MM.1S (cell line): ENCODE measurements around the gene MESD.

Experiments
- DNase-seq: peaks from one replicate; pipeline ENCODE4 v3.0.0-alpha.2; 2015
- H2AFZ ChIP-seq: fragments of 300-600 bp; sonication (generic); 2 replicates; pipeline ENCODE4 v1.6.0; 2016; ENCODE audit warnings: antibody characterized with exemption, low read length
- H3F3A ChIP-seq: fragments of 300-600 bp; sonication (generic); 2 replicates; pipeline ENCODE4 v1.6.1; 2016; ENCODE audit warnings: mild to moderate bottlenecking, antibody characterized with exemption, low read length, moderate library complexity, mixed read lengths; ENCODE audit not compliant: insufficient read depth
- H3K27ac ChIP-seq: fragments of 300-600 bp; sonication (generic); 2 replicates; pipeline ENCODE4 v1.5.1; 2016; ENCODE audit warnings: mild to moderate bottlenecking, low read length
- H3K27me3 ChIP-seq: fragments of 300-600 bp; sonication (generic); replicated peaks from 2 replicates; pipeline ENCODE4 v1.6.0; 2016; ENCODE audit warnings: low read length; ENCODE audit not compliant: insufficient read depth
- H3K36me3 ChIP-seq: fragments of 300-600 bp; sonication (generic); replicated peaks from 2 replicates; pipeline ENCODE4 v1.6.1; 2016; ENCODE audit warnings: mild to moderate bottlenecking, low read length, mixed read lengths; ENCODE audit not compliant: insufficient read depth
- H3K4me1 ChIP-seq: fragments of 300-600 bp; sonication (generic); 2 replicates; pipeline ENCODE4 v1.6.1; 2016; ENCODE audit warnings: low read length, mixed read lengths
- H3K4me2 ChIP-seq: fragments of 300-600 bp; sonication (generic); 2 replicates; pipeline ENCODE4 v1.6.0; 2016; ENCODE audit warnings: low read depth, low read length
- H3K4me3 ChIP-seq: fragments of 300-600 bp; sonication (generic); 2 replicates; pipeline ENCODE4 v1.5.1; 2016; ENCODE audit warnings: low read length, mixed read lengths
- H3K79me2 ChIP-seq: fragments of 300-600 bp; sonication (generic); 2 replicates; pipeline ENCODE4 v1.6.1; 2016; ENCODE audit warnings: mixed run types, low read length, mixed read lengths
- H3K9ac ChIP-seq: fragments of 300-600 bp; sonication (generic); 2 replicates; pipeline ENCODE4 v1.6.1; 2016; ENCODE audit warnings: low read length, mixed read lengths
- H3K9me2 ChIP-seq: fragments of 300-600 bp; sonication (generic); replicated peaks from 2 replicates; pipeline ENCODE4 v1.6.1; 2016; ENCODE audit warnings: mild to moderate bottlenecking, low read length, mixed read lengths; ENCODE audit not compliant: insufficient read depth
- H3K9me3 ChIP-seq: fragments of 300-600 bp; sonication (generic); replicated peaks from 2 replicates; pipeline ENCODE4 v1.6.1; 2016; ENCODE audit warnings: mild to moderate bottlenecking, low read length, mixed read lengths; ENCODE audit not compliant: insufficient read depth
- H4K20me1 ChIP-seq: fragments of 300-600 bp; sonication (generic); 2 replicates; pipeline ENCODE4 v1.6.1; 2016; ENCODE audit warnings: mild to moderate bottlenecking, low read length, moderate library complexity, mixed read lengths; ENCODE audit not compliant: insufficient read depth
- EZH2 ChIP-seq: fragments of 300-600 bp; sonication (generic); optimal IDR thresholded peaks from 2 replicates; pipeline ENCODE3; 2017; ENCODE audit warnings: low read depth, mild to moderate bottlenecking, antibody characterized with exemption, low read length, mixed read lengths
- EZH2phosphoT487 ChIP-seq: fragments of 300-600 bp; sonication (generic); IDR thresholded peaks from 2 replicates; pipeline ENCODE4 v1.6.1; 2018; ENCODE audit warnings: antibody characterized with exemption, low read length
- TF ChIP-seq, protein P1 (sequence below): fragments of 300-600 bp; sonication (generic); IDR thresholded peaks from 2 replicates; pipeline ENCODE4 v1.5.1; 2016; ENCODE audit warnings: antibody characterized with exemption, low read length, mixed read lengths

MESD gene

DNA sequence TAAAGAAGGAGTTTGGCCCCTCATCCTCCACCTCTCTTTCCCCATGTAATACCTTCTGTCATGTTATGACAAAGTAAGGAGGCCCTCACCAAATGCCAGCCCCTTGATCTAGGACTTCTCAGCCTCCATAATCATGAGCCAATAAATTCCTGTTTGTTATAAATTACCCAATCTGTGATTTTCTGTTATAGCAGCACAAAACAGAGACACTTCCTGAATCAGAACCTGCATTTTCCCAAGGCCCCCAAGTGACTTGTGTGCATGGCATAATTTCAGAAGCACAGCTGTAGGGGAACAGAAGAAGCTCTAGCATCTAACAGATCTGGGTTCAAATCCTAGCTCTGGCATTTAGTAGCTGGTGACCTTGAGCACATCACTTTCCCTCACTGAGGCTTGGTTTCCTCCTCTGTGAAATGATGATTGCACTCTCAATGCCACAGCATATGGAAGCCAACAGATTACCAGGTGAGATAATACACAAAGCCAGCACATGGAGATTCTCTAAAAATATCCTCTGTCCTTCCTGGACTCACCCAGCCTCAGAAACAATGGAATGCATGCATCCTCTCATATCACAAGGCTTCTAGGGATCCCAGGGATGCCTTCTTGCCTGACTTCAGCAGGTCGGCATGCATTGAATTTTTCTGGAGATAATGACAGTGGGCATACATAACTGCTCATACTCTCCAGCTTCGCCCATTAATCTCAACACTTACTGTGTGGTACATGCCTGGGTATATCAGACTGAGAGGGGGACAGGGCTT lies 37.4 kb upstream of the MESD start:
- Histone ChIP-seq H3K4me2 (no peak overlapping the region), H3F3A (peaks cover 17% of the 10 kb centered on the region), H3K27ac (no peak overlapping the region), H3K9ac (no peak overlapping the region), H3K4me3 (no peak overlapping the region), H3K9me2 (no peaks in the 10 kb centered on the region), H3K4me1 (peaks cover 25% of the 10 kb centered on the region), H3K9me3 (no peaks in the 10 kb centered on the region), H3K36me3 (no peaks in the 10 kb centered on the region), H4K20me1 (no peaks in the 10 kb centered on the region), H2AFZ (no peak overlapping the region), H3K27me3 (no peaks in the 10 kb centered on the region), H3K79me2 (no peaks in the 10 kb centered on the region)
- no peak for TF ChIP-seq EZH2
- TF ChIP-seq EZH2phosphoT487 = no peak
- TF ChIP-seq, protein P1, sequence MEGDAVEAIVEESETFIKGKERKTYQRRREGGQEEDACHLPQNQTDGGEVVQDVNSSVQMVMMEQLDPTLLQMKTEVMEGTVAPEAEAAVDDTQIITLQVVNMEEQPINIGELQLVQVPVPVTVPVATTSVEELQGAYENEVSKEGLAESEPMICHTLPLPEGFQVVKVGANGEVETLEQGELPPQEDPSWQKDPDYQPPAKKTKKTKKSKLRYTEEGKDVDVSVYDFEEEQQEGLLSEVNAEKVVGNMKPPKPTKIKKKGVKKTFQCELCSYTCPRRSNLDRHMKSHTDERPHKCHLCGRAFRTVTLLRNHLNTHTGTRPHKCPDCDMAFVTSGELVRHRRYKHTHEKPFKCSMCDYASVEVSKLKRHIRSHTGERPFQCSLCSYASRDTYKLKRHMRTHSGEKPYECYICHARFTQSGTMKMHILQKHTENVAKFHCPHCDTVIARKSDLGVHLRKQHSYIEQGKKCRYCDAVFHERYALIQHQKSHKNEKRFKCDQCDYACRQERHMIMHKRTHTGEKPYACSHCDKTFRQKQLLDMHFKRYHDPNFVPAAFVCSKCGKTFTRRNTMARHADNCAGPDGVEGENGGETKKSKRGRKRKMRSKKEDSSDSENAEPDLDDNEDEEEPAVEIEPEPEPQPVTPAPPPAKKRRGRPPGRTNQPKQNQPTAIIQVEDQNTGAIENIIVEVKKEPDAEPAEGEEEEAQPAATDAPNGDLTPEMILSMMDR = no peak
- no peak for DNase-seq

DNA sequence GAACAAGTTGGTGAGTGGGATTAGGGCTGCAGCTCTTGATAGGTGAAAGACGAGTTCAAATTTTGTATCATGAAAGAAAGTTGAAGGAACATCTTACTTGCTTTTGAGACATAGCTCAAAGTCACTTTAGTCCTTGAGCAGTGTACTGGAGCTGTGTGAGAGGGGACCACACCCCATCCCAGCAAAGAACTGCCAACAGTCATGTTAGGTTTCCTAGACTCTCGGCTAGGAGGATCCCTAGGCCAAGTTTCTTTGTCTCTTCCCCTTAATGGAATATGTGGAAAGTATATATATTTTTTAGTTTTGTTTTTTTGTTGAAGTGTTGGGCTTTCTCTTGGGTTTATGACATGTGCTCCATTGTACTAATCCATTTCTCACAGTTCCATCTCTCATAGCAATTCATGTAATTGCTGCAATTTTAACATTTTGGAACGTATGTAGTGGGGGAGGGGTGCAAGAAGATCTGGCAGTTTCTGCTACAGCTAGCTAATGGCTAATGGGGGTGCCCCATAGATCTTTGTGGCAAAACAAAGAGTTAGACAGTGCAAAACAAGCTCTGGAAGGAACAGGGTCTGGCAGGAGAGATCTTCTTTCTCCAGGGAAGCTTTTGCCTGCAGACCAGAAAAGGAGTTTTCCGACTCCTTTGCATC lies 36.2 kb upstream of the MESD start:
- H3K27ac ChIP-seq = no peak overlapping the region
- no peak overlapping the region for H3K9ac ChIP-seq
- no peak overlapping the region for H3K4me2 ChIP-seq
- no peaks in the 10 kb centered on the region for H3K36me3 ChIP-seq
- no peak overlapping the region for H3K4me3 ChIP-seq
- peaks cover 17% of the 10 kb centered on the region for H3F3A ChIP-seq
- DNase-seq = no peak
- peaks cover 25% of the 10 kb centered on the region for H3K4me1 ChIP-seq
- H3K9me3 ChIP-seq = no peaks in the 10 kb centered on the region
- no peaks in the 10 kb centered on the region for H4K20me1 ChIP-seq
- no peaks in the 10 kb centered on the region for H3K27me3 ChIP-seq
- H3K79me2 ChIP-seq = no peaks in the 10 kb centered on the region
- no peak for TF ChIP-seq EZH2
- TF ChIP-seq EZH2phosphoT487 = no peak
- TF ChIP-seq, protein P1 = no peak
- H3K9me2 ChIP-seq = no peaks in the 10 kb centered on the region
- no peak overlapping the region for H2AFZ ChIP-seq

DNA sequence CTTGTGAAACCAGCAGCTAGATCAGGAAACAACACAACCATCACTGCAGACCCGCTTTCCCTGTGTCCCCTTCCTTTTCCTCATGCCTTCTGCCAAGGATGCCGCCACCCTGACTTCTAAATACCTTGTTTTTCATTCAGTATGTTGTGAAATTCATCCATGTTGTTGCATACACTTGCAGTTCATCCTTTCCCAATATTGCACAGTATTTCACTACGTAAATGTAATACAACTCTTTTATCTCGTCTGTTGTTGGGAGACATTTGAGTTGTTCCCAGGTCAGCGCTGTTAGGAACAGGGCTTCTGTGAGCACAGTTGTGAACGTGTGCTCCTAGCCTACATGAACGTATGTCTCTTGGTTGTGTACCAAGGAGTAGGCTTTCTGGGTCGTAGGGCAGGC lies 35.3 kb upstream of the MESD start:
- Histone ChIP-seq H3K9ac (no peak overlapping the region), H2AFZ (no peak overlapping the region), H3K27me3 (no peaks in the 10 kb centered on the region), H3K4me1 (peaks cover 25% of the 10 kb centered on the region), H3K36me3 (no peaks in the 10 kb centered on the region), H3K27ac (no peak overlapping the region), H3K9me3 (no peaks in the 10 kb centered on the region), H4K20me1 (no peaks in the 10 kb centered on the region), H3K79me2 (no peaks in the 10 kb centered on the region), H3K4me2 (no peak overlapping the region), H3K9me2 (no peaks in the 10 kb centered on the region), H3F3A (peaks cover 17% of the 10 kb centered on the region), H3K4me3 (no peak overlapping the region)
- no peak for DNase-seq
- TF ChIP-seq, protein P1 = no peak
- no peak for TF ChIP-seq EZH2phosphoT487
- no peak for TF ChIP-seq EZH2
